ENCODE measurements around the gene SHOX. TPM values are rescaled to one million over a fixed set of nuclear protein-coding genes. Genes with fewer than 3 reads are reported as not detected.

Gene SHOX
- total RNA-seq, 2 donors from 2014 or later: not detected

DNA sequence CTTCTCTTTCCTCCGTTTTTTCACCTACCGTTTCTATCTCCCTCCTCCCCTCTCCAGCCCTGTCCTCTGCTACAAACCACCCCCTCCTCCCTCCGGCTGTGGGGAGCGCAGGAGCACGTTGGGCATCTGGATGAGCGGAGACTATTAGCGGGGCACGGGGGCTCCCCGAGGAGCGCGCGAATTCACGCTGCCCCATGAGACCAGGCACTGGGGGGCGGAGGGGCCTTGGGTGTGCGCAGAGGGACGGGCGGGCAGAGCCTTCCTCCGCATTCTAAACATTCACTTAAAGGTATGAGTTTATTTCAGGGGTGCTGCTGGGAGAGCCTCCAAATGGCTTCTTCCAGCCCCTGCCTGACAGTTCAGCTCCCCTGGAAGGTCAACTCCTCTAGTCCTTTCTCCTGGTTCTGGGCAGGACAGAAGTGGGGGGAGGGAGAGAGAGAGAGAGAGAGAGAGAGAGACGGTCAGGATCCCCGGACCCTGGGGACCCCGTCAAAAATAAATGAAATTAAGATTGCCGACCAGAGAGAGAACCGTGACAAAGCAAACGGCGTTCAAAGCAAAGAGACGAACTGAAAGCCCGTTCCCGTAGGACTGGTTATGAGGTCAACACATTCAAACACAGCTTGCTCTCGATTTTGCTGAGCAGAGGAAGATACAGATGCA, 5.0 kb downstream of the SHOX start:
- DNase-seq: peak; percentile 71
- Histone ChIP-seq H3K4me3 (ENCODE audit: low read length) (no peak overlapping the region), H3K9ac (ENCODE audit: extremely low read depth, low read length, poor library complexity, severe bottlenecking) (no peak overlapping the region), H3K36me3 (ENCODE audit: control insufficient read depth, insufficient read depth, low read length) (no peaks in the 10 kb centered on the region), H3K27me3 (ENCODE audit: control insufficient read depth, insufficient read depth, low read length, poor library complexity, severe bottlenecking) (peaks cover 95% of the 10 kb centered on the region), H3K9me3 (ENCODE audit: control insufficient read depth, low read length) (no peaks in the 10 kb centered on the region), H3K4me1 (ENCODE audit: control insufficient read depth, insufficient read depth, low read length) (peaks cover 4% of the 10 kb centered on the region), H3K27ac (ENCODE audit: low read depth, low read length) (no peak overlapping the region)
- TF ChIP-seq, protein P1, sequence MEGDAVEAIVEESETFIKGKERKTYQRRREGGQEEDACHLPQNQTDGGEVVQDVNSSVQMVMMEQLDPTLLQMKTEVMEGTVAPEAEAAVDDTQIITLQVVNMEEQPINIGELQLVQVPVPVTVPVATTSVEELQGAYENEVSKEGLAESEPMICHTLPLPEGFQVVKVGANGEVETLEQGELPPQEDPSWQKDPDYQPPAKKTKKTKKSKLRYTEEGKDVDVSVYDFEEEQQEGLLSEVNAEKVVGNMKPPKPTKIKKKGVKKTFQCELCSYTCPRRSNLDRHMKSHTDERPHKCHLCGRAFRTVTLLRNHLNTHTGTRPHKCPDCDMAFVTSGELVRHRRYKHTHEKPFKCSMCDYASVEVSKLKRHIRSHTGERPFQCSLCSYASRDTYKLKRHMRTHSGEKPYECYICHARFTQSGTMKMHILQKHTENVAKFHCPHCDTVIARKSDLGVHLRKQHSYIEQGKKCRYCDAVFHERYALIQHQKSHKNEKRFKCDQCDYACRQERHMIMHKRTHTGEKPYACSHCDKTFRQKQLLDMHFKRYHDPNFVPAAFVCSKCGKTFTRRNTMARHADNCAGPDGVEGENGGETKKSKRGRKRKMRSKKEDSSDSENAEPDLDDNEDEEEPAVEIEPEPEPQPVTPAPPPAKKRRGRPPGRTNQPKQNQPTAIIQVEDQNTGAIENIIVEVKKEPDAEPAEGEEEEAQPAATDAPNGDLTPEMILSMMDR (conservative IDR thresholded peaks at IDR 0.05): no peak
- Mint-ChIP-seq H3K36me3 (ENCODE audit: low read depth) (no peaks in the 10 kb centered on the region), H3K4me3 (peak overlapping the region; percentile 31), H3K27me3 (ENCODE audit: insufficient read depth) (peaks cover 92% of the 10 kb centered on the region), H3K9me3 (peaks cover 4% of the 10 kb centered on the region), H3K4me1 (peaks cover 21% of the 10 kb centered on the region), H3K27ac (no peak overlapping the region)
- WGBS, 2 experiments (ENCODE audit: insufficient coverage in 1 of 2, insufficient read length in 1 of 2): 2 to 6% methylated on average over 11 to 28 of the region's 29 CpGs

DNA sequence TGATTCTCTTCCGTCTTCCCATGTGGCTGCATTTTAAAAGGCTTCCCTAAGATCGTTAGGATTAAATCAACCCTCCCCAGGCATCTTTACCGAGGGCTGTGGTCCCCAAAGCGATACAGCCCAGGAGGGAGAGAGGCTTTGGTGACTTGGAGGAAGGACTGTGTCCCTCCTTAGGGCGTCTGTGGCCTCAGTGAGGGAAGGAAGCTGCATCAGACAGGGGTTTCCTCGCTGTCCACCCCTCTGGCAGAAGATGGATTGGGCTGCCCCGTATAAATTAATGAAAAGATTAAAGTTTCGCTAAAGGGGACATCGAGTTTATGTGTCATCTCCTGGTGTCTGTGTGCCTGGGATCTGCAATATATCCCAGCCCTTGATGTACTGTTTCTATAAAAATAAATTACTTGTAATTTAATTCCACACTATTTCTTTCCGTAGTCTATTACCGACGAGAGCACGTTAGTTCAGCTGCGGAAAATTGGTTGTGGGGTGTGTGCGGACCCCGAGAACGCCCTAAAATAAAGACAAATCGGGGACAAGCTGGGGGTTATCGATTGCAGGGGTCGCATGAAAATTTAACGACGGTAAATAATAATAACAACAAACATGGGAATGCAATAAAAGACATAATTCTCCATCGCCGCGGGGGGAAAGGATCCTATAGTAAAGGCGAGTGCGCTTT, 6.5 kb downstream of the SHOX start:
- Histone ChIP-seq H3K9me3 (ENCODE audit: control insufficient read depth, low read length) (no peaks in the 10 kb centered on the region), H3K27ac (ENCODE audit: low read depth, low read length) (no peak overlapping the region), H3K4me1 (ENCODE audit: control insufficient read depth, insufficient read depth, low read length) (no peaks in the 10 kb centered on the region), H3K27me3 (ENCODE audit: control insufficient read depth, insufficient read depth, low read length, poor library complexity, severe bottlenecking) (peaks cover 95% of the 10 kb centered on the region), H3K9ac (ENCODE audit: extremely low read depth, low read length, poor library complexity, severe bottlenecking) (no peak overlapping the region), H3K36me3 (ENCODE audit: control insufficient read depth, insufficient read depth, low read length) (no peaks in the 10 kb centered on the region), H3K4me3 (ENCODE audit: low read length) (no peak overlapping the region)
- Mint-ChIP-seq H3K36me3 (ENCODE audit: low read depth) (no peaks in the 10 kb centered on the region), H3K27ac (no peak overlapping the region), H3K4me1 (peaks cover 21% of the 10 kb centered on the region), H3K27me3 (ENCODE audit: insufficient read depth) (peaks cover 92% of the 10 kb centered on the region), H3K9me3 (peaks cover 4% of the 10 kb centered on the region), H3K4me3 (no peak overlapping the region)
- TF ChIP-seq, protein P1 (conservative IDR thresholded peaks at IDR 0.05): no peak
- DNase-seq: peak; percentile 51
- 0 to 4% methylated on average over 4 to 23 of the region's 27 CpGs for WGBS, 2 experiments (ENCODE audit: insufficient coverage in 1 of 2, insufficient read length in 1 of 2)

DNA sequence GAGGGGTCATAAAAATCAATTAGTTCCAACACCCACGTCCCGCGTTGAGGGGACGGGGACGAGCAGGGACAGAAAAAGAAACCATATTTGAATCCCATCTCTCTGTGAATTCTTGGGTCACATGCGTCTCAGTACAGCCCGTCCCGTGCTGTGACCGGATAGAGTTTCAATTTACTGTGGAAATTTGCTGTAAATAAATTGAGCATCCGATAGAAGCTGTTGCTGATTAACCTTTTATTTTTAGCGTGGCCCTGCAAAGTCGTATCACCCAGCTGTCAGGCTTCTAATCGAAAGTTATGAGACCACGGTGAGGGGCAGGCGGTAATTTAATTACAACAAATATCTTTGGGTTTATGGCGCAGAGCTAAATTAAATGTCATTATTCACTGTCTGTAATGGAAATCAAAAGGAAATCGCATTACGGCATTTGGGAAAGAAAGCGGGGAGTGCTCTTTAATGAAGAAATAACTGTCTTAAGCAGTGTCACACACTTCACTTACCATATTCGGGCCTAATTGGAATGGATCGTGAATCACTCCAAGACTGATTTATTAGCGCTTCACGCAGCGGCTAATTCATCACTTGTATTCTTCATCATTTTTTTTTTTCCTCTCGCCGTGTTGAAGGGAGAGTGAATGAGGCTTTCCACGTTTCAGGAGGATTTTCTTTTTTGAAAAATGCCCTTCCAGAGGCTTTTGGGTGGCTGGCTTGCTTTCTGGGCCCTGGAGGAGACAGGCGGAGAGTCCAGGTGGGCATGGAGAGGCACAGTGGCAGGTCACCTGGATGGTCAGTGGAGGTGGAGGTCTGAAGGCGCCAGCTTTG, 7.3 kb downstream of the SHOX start:
- no peaks in the 10 kb centered on the region for H3K36me3 Mint-ChIP-seq (ENCODE audit: low read depth)
- Histone ChIP-seq H3K4me1 (ENCODE audit: control insufficient read depth, insufficient read depth, low read length) (no peaks in the 10 kb centered on the region), H3K4me3 (ENCODE audit: low read length) (no peak overlapping the region), H3K9me3 (ENCODE audit: control insufficient read depth, low read length) (no peaks in the 10 kb centered on the region), H3K27me3 (ENCODE audit: control insufficient read depth, insufficient read depth, low read length, poor library complexity, severe bottlenecking) (peaks cover 95% of the 10 kb centered on the region), H3K36me3 (ENCODE audit: control insufficient read depth, insufficient read depth, low read length) (no peaks in the 10 kb centered on the region), H3K9ac (ENCODE audit: extremely low read depth, low read length, poor library complexity, severe bottlenecking) (no peak overlapping the region), H3K27ac (ENCODE audit: low read depth, low read length) (no peak overlapping the region)
- TF ChIP-seq, protein P1 (conservative IDR thresholded peaks at IDR 0.05): no peak
- no peak overlapping the region for H3K27ac Mint-ChIP-seq
- peak; percentile 52 for DNase-seq
- no peak overlapping the region for H3K4me3 Mint-ChIP-seq
- WGBS, 2 experiments (ENCODE audit: insufficient coverage in 1 of 2, insufficient read length in 1 of 2): 5 to 6% methylated on average over 22 to 29 of the region's 29 CpGs
- peaks cover 4% of the 10 kb centered on the region for H3K9me3 Mint-ChIP-seq
- peaks cover 19% of the 10 kb centered on the region for H3K4me1 Mint-ChIP-seq
- H3K27me3 Mint-ChIP-seq (ENCODE audit: insufficient read depth): peaks cover 92% of the 10 kb centered on the region

All from endodermal cell (in vitro differentiated cells).